K562 (cell line): ENCODE measurements around the gene FBXO22. TPM values are rescaled to one million over a fixed set of nuclear protein-coding genes. Genes with fewer than 3 reads are reported as not detected.

Experiments used
- ARID1B ChIP-seq: fragments of 450-650 bp; IDR thresholded peaks from 2 replicates; pipeline ENCODE4 v1.6.1; 2016; ENCODE audit warnings: antibody characterized with exemption, mild to moderate bottlenecking, inconsistent platforms
- ATF1 ChIP-seq, 2 experiments: fragments of 450-650 bp in 1 of 2; IDR thresholded peaks; 2 replicates each; pipeline ENCODE4 v1.6.1; 2016; ENCODE audit warnings: missing compliant biosample characterization in 1 of 2, missing genetic modification characterization in 1 of 2
- ATF3 ChIP-seq, 2 experiments: fragments of 450-650 bp in 1 of 2; sonication (generic) in 1 of 2; formaldehyde crosslinking in 1 of 2; IDR thresholded peaks in 1 of 2; conservative IDR thresholded peaks in 1 of 2; 2 replicates each; pipeline versions ENCODE4 v1.6.1 to v1.8.1; 2016 to 2023; ENCODE audit warnings: mild to moderate bottlenecking in 2 of 2, moderate library complexity in 2 of 2, inconsistent platforms in 1 of 2, missing genetic modification reagents in 1 of 2
- CUX1 ChIP-seq: fragments of 200-800 bp; sonication (Bioruptor generic); IDR thresholded peaks from 2 replicates; pipeline ENCODE4 v1.6.1; 2016; ENCODE audit warnings: missing genetic modification characterization, missing compliant biosample characterization
- DPF2 ChIP-seq: fragments of 450-650 bp; IDR thresholded peaks from 2 replicates; pipeline ENCODE4 v1.6.1; 2016
- IRF9 ChIP-seq: fragments of 450-650 bp; IDR thresholded peaks from 2 replicates; pipeline ENCODE4 v1.6.1; 2016; ENCODE audit warnings: missing biosample characterization, missing genetic modification characterization
- KLF10 ChIP-seq: fragments of 250-450 bp; sonication (Bioruptor Pico); IDR thresholded peaks from 2 replicates; pipeline ENCODE4 v1.6.1; 2021; ENCODE audit warnings: matching md5 sums
- MAFG ChIP-seq: fragments of 450-650 bp; conservative IDR thresholded peaks from 2 replicates; pipeline ENCODE4 v1.6.1; 2016; ENCODE audit warnings: missing genetic modification characterization, missing compliant biosample characterization
- MXD1 ChIP-seq: fragments of 250-450 bp; sonication (Bioruptor Pico); IDR thresholded peaks from 2 replicates; pipeline ENCODE4 v1.8.0; 2021; ENCODE audit warnings: borderline replicate concordance, mild to moderate bottlenecking, moderate library complexity; ENCODE audit not compliant: poor library complexity, severe bottlenecking
- NR1H2 ChIP-seq: sonication (generic); formaldehyde crosslinking; IDR thresholded peaks from 2 replicates; pipeline ENCODE4 v1.4.0; 2020; ENCODE audit warnings: mild to moderate bottlenecking, missing genetic modification reagents
- RCOR1 ChIP-seq, 2 experiments: IDR thresholded peaks; 2 replicates each; pipeline ENCODE4 v1.6.1; 2012; ENCODE audit warnings: low read depth in 2 of 2, low read length in 2 of 2, borderline replicate concordance in 1 of 2, improper control_type of control experiment in 1 of 2
- RFX5 ChIP-seq: IDR thresholded peaks from 2 replicates; pipeline ENCODE4 v1.6.1; 2011; ENCODE audit warnings: low read depth, mild to moderate bottlenecking, improper control_type of control experiment, low read length
- SMAD2 ChIP-seq: fragments of 150-350 bp; IDR thresholded peaks from 2 replicates; pipeline ENCODE4 v1.6.1; 2014; ENCODE audit warnings: low read depth, mild to moderate bottlenecking, low read length
- U2AF2 ChIP-seq: fragments of 200-400 bp; formaldehyde crosslinking; optimal IDR thresholded peaks from 2 replicates; pipeline ENCODE3; 2017; ENCODE audit warnings: low read depth, mild to moderate bottlenecking, low read length
- ZBTB12 ChIP-seq: fragments of 250-450 bp; sonication (Bioruptor Pico); IDR thresholded peaks from 2 replicates; pipeline ENCODE4 v1.4.0; 2020
- ZNF384 ChIP-seq: IDR thresholded peaks from 2 replicates; pipeline ENCODE4 v1.6.1; 2012; ENCODE audit warnings: low read depth, low read length, improper control_type of control experiment
- polyA plus RNA-seq, 8 experiments: library from polyadenylated mRNA; depleted of rRNA in 4 of 8; stranded (reverse) in 5 of 8; unstranded in 3 of 8; fragments of >200 nt; fragmentation: Nextera tagmentation in 2 of 8; fragmentation: Illumina TruSeq in 1 of 8; extraction: Ambion mirVana in 2 of 8; extraction: Trizol in 1 of 8; gene quantifications; 2 replicates each; pipeline versions ENCODE4 v1.2.1 to v1.2.3, GENCODE V29; 2011 to 2014; ENCODE audit warnings: inconsistent platforms in 1 of 8, missing spikeins in 1 of 8
- total RNA-seq, 7 experiments: library from RNA; depleted of rRNA in 6 of 7; stranded (reverse); fragments of >200 nt in 6 of 7; fragmentation: Illumina TruSeq in 2 of 7; extraction: Trizol in 2 of 7; gene quantifications; 2 replicates each; pipeline versions ENCODE4 v1.2.1 to v1.2.3, GENCODE V29; 2011 to 2021; ENCODE audit warnings: low replicate concordance in 1 of 7

The FBXO22 gene
- total and polyA plus RNA-seq, 9 of the 15 experiments (the other 6 are each of a cell fraction or from before 2014, with no cell fraction given), result 24.4 to 99.4 (median 66.5) TPM

GRCh38 chr15:75872403-75872990 is 31.2 kb upstream of the FBXO22 start (continued):
- no peak for TF ChIP-seq CUX1
- TF ChIP-seq MXD1 (CRISPR knock-in tag), result no peak
- TF ChIP-seq KLF10 (CRISPR knock-in tag), result no peak
- no peak for TF ChIP-seq ATF1 (CRISPR knock-in tag; IDR thresholded peaks at IDR 0.05)
- no peak for TF ChIP-seq ATF1 (tag; IDR thresholded peaks at IDR 0.05)
- peak; percentile 75 for TF ChIP-seq ZNF384
- TF ChIP-seq U2AF2, result no peak
- peak; percentile 62; the same call in 1 of the 2 replicates for TF ChIP-seq ARID1B
- TF ChIP-seq NR1H2 (CRISPR knock-in tag), result no peak
- TF ChIP-seq MAFG (tag), result 0 out of 2 replicates have a peak, but pooled peaks have one; percentile 6
- TF ChIP-seq DPF2, result 0 out of 2 replicates have a peak, but pooled peaks have one; percentile 36
- no peak for TF ChIP-seq IRF9
- TF ChIP-seq ATF3 (IDR thresholded peaks at IDR 0.05), result no peak
- TF ChIP-seq ATF3 (CRISPR knock-in tag; conservative IDR thresholded peaks at IDR 0.05), result no peak
- TF ChIP-seq SMAD2, result no peak
- no peak for TF ChIP-seq RFX5
- no peak for TF ChIP-seq RCOR1 (IDR thresholded peaks at IDR 0.05; ENCODE audit: borderline replicate concordance in 1 of 2, low read depth in 2 of 2, low read length in 2 of 2)
- no peak for TF ChIP-seq ZBTB12 (CRISPR knock-in tag)
- TF ChIP-seq, all 486 proteins: peak for 8
